Caco-2 (cell line): ENCODE data around the gene AGMAT. TPM values are rescaled to one million over a fixed set of nuclear protein-coding genes. Genes with fewer than 3 reads are reported as not detected.

ENCODE experiments used
- BruUV-seq: library from RNA; stranded (reverse); fragments of 400-500 nt; replicated peaks from 2 replicates; lab custom pipeline; 2021; lab: Mats Ljungman, UMichigan
- CTCF ChIA-PET: fragments of 300-600 bp; sonication (Branson Sonifier 250); formaldehyde crosslinking; loops from one replicate; lab custom pipeline; 2022; ENCODE audit warnings: antibody characterized with exemption; lab: Charles Lee
- POLR2A ChIA-PET: fragments of 300-600 bp; sonication (Branson Sonifier 250); formaldehyde crosslinking; loops from one replicate; lab custom pipeline; 2022; ENCODE audit warnings: antibody characterized with exemption; lab: Charles Lee
- DNase-seq, 2 experiments: peaks; one replicate each; pipeline versions ENCODE4 v3.0.0 to v3.0.0-alpha.2; 2020 to 2022
- H3K27me3 ChIP-seq: replicated peaks from 2 replicates; pipeline ENCODE4 v1.6.0; 2011; ENCODE audit warnings: low read length; ENCODE audit not compliant: control insufficient read depth, insufficient read depth
- H3K36me3 ChIP-seq: 2 replicates; pipeline ENCODE4 v1.5.1; 2011; ENCODE audit warnings: low read length; ENCODE audit not compliant: control insufficient read depth, insufficient read depth
- H3K4me1 ChIP-seq: fragments of 250-450 bp; sonication (Bioruptor Pico); 2 replicates; pipeline ENCODE4 v1.5.1; 2020; ENCODE audit warnings: mild to moderate bottlenecking
- H3K4me3 ChIP-seq: 2 replicates; pipeline ENCODE4 v1.5.1; 2011; ENCODE audit warnings: low read depth, mild to moderate bottlenecking, control low read depth, low read length
- H3K9me3 ChIP-seq: fragments of 250-450 bp; sonication (Bioruptor Pico); 2 replicates; pipeline ENCODE4 v1.5.1; 2020; ENCODE audit warnings: mild to moderate bottlenecking, moderate library complexity
- H3K27ac Mint-ChIP-seq: one replicate; pipeline ENCODE4 v1.8.0; 2022; ENCODE audit warnings: mixed read lengths; ENCODE audit not compliant: unreplicated experiment
- H3K27me3 Mint-ChIP-seq: one replicate; pipeline ENCODE4 v1.8.0; 2022; ENCODE audit warnings: mixed read lengths; ENCODE audit not compliant: insufficient read depth, unreplicated experiment
- H3K36me3 Mint-ChIP-seq: one replicate; pipeline ENCODE4 v1.8.0; 2022; ENCODE audit warnings: mild to moderate bottlenecking, mixed read lengths; ENCODE audit not compliant: insufficient read depth, unreplicated experiment
- H3K4me1 Mint-ChIP-seq: one replicate; pipeline ENCODE4 v1.8.0; 2022; ENCODE audit warnings: low read depth, mixed read lengths; ENCODE audit not compliant: unreplicated experiment
- H3K4me3 Mint-ChIP-seq: one replicate; pipeline ENCODE4 v1.8.0; 2022; ENCODE audit warnings: mild to moderate bottlenecking, moderate library complexity, mixed read lengths; ENCODE audit not compliant: unreplicated experiment
- H3K9me3 Mint-ChIP-seq: one replicate; pipeline ENCODE4 v1.8.0; 2022; ENCODE audit warnings: mixed read lengths; ENCODE audit not compliant: unreplicated experiment
- CTCF ChIP-seq, 2 experiments: fragments of 200-600 bp in 1 of 2; IDR thresholded peaks; 1 replicate in 1 of 2; 2 replicates in 1 of 2; pipeline versions ENCODE4 v1.5.1 to v1.8.0; 2011 to 2022; ENCODE audit warnings: antibody characterized with exemption in 1 of 2, control low read depth in 1 of 2, inconsistent platforms in 1 of 2, low read depth in 1 of 2, low read length in 1 of 2, mild to moderate bottlenecking in 1 of 2, moderate library complexity in 1 of 2; ENCODE audit not compliant: insufficient read depth in 1 of 2, severe bottlenecking in 1 of 2, unreplicated experiment in 1 of 2
- intact Hi-C: fragments of 100-400 bp; cut with micrococcal nuclease; formaldehyde crosslinking; loops from one replicate; pipeline ENCODE4 v1.10.0; 2022; ENCODE audit not compliant: unreplicated experiment
- total RNA-seq: library from RNA; stranded (reverse); gene quantifications from 2 replicates; pipeline ENCODE4 v1.2.3, GENCODE V29; 2022

AGMAT gene
- total RNA-seq, 1 experiment from 2014 or later, result 48.3 TPM

- intact Hi-C loops, result no loop called here
- no peaks in the 10 kb centered on the region for H3K27me3 Mint-ChIP-seq
- Histone ChIP-seq H3K4me3 (no peak overlapping the region), H3K9me3 (no peaks in the 10 kb centered on the region), H3K27me3 (no peaks in the 10 kb centered on the region), H3K36me3 (no peaks in the 10 kb centered on the region), H3K4me1 (peaks cover 7% of the 10 kb centered on the region; the same call in 1 of the 2 replicates)
- no peak for TF ChIP-seq CTCF (IDR thresholded peaks at IDR 0.05; ENCODE audit: insufficient read depth in 1 of 2, low read depth in 1 of 2, low read length in 1 of 2, severe bottlenecking in 1 of 2, unreplicated experiment in 1 of 2)
- H3K36me3 Mint-ChIP-seq, result peaks cover 34% of the 10 kb centered on the region
- ChIA-PET POLR2A (no interaction called here), CTCF (no interaction called here)
- DNase-seq, result no peak
- H3K27ac Mint-ChIP-seq, result no peak overlapping the region
- BruUV-seq, result no TSS peak
- H3K9me3 Mint-ChIP-seq, result no peaks in the 10 kb centered on the region
- H3K4me1 Mint-ChIP-seq, result no peaks in the 10 kb centered on the region
- no peak overlapping the region for H3K4me3 Mint-ChIP-seq
Observed at GRCh38 chr1:15559189-15559810, 25.6 kb downstream of the AGMAT start.

- no peak for DNase-seq
- Mint-ChIP-seq H3K36me3 (peaks cover 28% of the 10 kb centered on the region), H3K4me3 (no peak overlapping the region), H3K4me1 (no peaks in the 10 kb centered on the region), H3K27ac (no peak overlapping the region), H3K9me3 (no peaks in the 10 kb centered on the region), H3K27me3 (no peaks in the 10 kb centered on the region)
- Histone ChIP-seq H3K27me3 (no peaks in the 10 kb centered on the region), H3K4me3 (no peak overlapping the region), H3K9me3 (no peaks in the 10 kb centered on the region), H3K4me1 (peaks cover 7% of the 10 kb centered on the region; the same call in 1 of the 2 replicates), H3K36me3 (no peaks in the 10 kb centered on the region)
- POLR2A ChIA-PET, result interaction anchor here (0.6 kb wide), 1 partner anchor 26 kb away, joined by 4 read pairs; the partner anchor contains the start of gene AGMAT
- no peak for TF ChIP-seq CTCF (IDR thresholded peaks at IDR 0.05; ENCODE audit: insufficient read depth in 1 of 2, low read depth in 1 of 2, low read length in 1 of 2, severe bottlenecking in 1 of 2, unreplicated experiment in 1 of 2)
- intact Hi-C loops, result no loop called here
- no TSS peak for BruUV-seq
- CTCF ChIA-PET, result no interaction called here
Observed at GRCh38 chr1:15558516-15558915, 26.3 kb downstream of the AGMAT start.

DNA sequence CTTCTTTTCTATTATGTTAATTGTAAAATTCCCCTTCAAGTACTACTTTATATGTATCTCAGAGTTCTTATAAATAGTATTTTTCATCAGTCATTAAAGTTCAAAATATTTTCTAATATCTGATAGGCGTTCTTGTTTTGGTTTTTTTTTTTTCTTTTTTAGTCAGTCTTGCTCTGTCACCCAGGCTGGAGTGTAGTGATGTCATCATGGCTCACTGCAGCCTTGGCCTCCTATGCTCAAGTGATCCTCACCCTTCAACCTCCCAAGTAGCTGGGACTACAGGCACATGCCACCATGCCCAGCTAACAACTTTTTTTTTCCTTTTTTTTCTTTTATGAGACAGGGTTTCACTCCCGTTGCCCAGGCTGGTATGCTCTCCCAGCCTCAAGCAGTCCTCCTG is 27.3 kb downstream of the AGMAT start:
- POLR2A ChIA-PET, result no interaction called here
- H3K36me3 Mint-ChIP-seq, result peaks cover 23% of the 10 kb centered on the region
- DNase-seq, result no peak
- TF ChIP-seq CTCF (IDR thresholded peaks at IDR 0.05; ENCODE audit: insufficient read depth in 1 of 2, low read depth in 1 of 2, low read length in 1 of 2, severe bottlenecking in 1 of 2, unreplicated experiment in 1 of 2), result no peak
- no peak overlapping the region for H3K4me3 ChIP-seq
- H3K4me3 Mint-ChIP-seq, result no peak overlapping the region
- no peaks in the 10 kb centered on the region for H3K4me1 Mint-ChIP-seq
- no peaks in the 10 kb centered on the region for H3K9me3 Mint-ChIP-seq
- no peaks in the 10 kb centered on the region for H3K9me3 ChIP-seq
- no peaks in the 10 kb centered on the region for H3K36me3 ChIP-seq
- no peaks in the 10 kb centered on the region for H3K27me3 Mint-ChIP-seq
- CTCF ChIA-PET, result no interaction called here
- peaks cover 7% of the 10 kb centered on the region; the same call in 1 of the 2 replicates for H3K4me1 ChIP-seq
- intact Hi-C loops, result no loop called here
- BruUV-seq, result no TSS peak
- no peak overlapping the region for H3K27ac Mint-ChIP-seq
- no peaks in the 10 kb centered on the region for H3K27me3 ChIP-seq
